ENCODE results near the gene MLXIP. TPM values are rescaled to one million over a fixed set of nuclear protein-coding genes. Genes with fewer than 3 reads are reported as not detected.
"Not testable (repeated sequence)": the region's sequence is repeated elsewhere in the genome, so short reads cannot be mapped to it uniquely, and the experiment has no call there.

The MLXIP gene
- polyA plus RNA-seq (2013, experiment 1 of 2; ENCODE audit: insufficient read length), result 33.5 TPM
- 34.1 TPM for polyA plus RNA-seq (2013, experiment 2 of 2; ENCODE audit: insufficient read length)

- DNase-seq, result peak; percentile 93
These were observed at the start of gene MLXIP for GRCh38 chr12:122078141-122079032. Gene MLXIP, plus strand, starts transcription at chr12:122078756. Its CDS starts 98 bp downstream, at chr12:122078854.

- no peak for DNase-seq
These were observed 49.5 kb upstream of the MLXIP start for GRCh38 chr12:122028905-122029560.

- DNase-seq, result no peak
These were observed 48.7 kb upstream of the MLXIP start for GRCh38 chr12:122029620-122030423.

GRCh38 chr12:122030424-122031035 is 48.0 kb upstream of the MLXIP start:
- DNase-seq, result no peak

- DNase-seq, result peak; percentile 19
These were observed 47.0 kb upstream of the MLXIP start for GRCh38 chr12:122031342-122032216.

GRCh38 chr12:122032580-122032979 is 46.0 kb upstream of the MLXIP start:
- no peak for DNase-seq

GRCh38 chr12:122035292-122035691 is 43.3 kb upstream of the MLXIP start:
- no peak for DNase-seq

- DNase-seq, result no peak
These were observed 42.4 kb upstream of the MLXIP start for GRCh38 chr12:122036153-122036552.

GRCh38 chr12:122040579-122041386 is 37.8 kb upstream of the MLXIP start:
- no peak for DNase-seq

- DNase-seq, result not testable (repeated sequence)
These were observed 37.1 kb upstream of the MLXIP start for GRCh38 chr12:122041458-122041857.

GRCh38 chr12:122042910-122043309 is 35.6 kb upstream of the MLXIP start:
- no peak for DNase-seq

- DNase-seq, result no peak
These were observed 35.1 kb upstream of the MLXIP start for GRCh38 chr12:122043476-122043875.

GRCh38 chr12:122045262-122045661 is 33.3 kb upstream of the MLXIP start:
- DNase-seq, result no peak

GRCh38 chr12:122046145-122046544 is 32.4 kb upstream of the MLXIP start:
- DNase-seq, result no peak

- DNase-seq, result peak; percentile 24
These were observed 30.4 kb upstream of the MLXIP start for GRCh38 chr12:122048151-122048550.

GRCh38 chr12:122049827-122050226 is 28.7 kb upstream of the MLXIP start:
- no peak for DNase-seq

GRCh38 chr12:122050706-122051105 is 27.9 kb upstream of the MLXIP start:
- no peak for DNase-seq

GRCh38 chr12:122051231-122051876 is 27.2 kb upstream of the MLXIP start:
- no peak for DNase-seq

GRCh38 chr12:122052285-122052684 is 26.3 kb upstream of the MLXIP start:
- no peak for DNase-seq

All from fibroblast of skin of back (primary cell).